HCT116 (cell line): ENCODE data around the gene KCNK3. TPM values are rescaled to one million over a fixed set of nuclear protein-coding genes. Genes with fewer than 3 reads are reported as not detected.

ENCODE experiments used
- ATAC-seq: fragments of 200-7000 bp; cut with Tn5 transposase; 2 replicates; pipeline ENCODE4 v1.9.1; 2020; ENCODE audit warnings: mild to moderate bottlenecking, moderate library complexity
- BruUV-seq: library from RNA; stranded (reverse); fragments of 400-500 nt; replicated peaks from 2 replicates; lab custom pipeline; 2021; lab: Mats Ljungman, UMichigan
- CTCF ChIA-PET: fragments of 300-600 bp; sonication (Branson Sonifier 250); formaldehyde crosslinking; loops from one replicate; lab custom pipeline; 2021; ENCODE audit warnings: antibody characterized with exemption; lab: Charles Lee
- POLR2A ChIA-PET: fragments of 300-600, 350-600 bp; sonication (Branson Sonifier 250); formaldehyde crosslinking; loops from one replicate; lab custom pipeline; 2021; ENCODE audit warnings: antibody characterized with exemption; lab: Charles Lee
- RAD21 ChIA-PET, 2 experiments: fragments of 300-600 bp; sonication (Branson Sonifier 250); formaldehyde crosslinking; loops; one replicate each; lab custom pipeline; 2023; ENCODE audit warnings: low total read pairs in 2 of 2; ENCODE audit not compliant: uncharacterized antibody in 2 of 2, unreplicated experiment in 2 of 2, low non-redundant PET in 1 of 2; lab: Charles Lee
- DNase-seq: peaks from one replicate; pipeline ENCODE4 v3.0.0-alpha.2; 2010; ENCODE audit warnings: low read depth, low spot score
- H2AFZ ChIP-seq: fragments of 200-600 bp; shearing (Covaris generic), sonication (generic); 2 replicates; pipeline ENCODE4 v1.6.1; 2017; ENCODE audit warnings: low read depth, mixed run types, mixed read lengths, antibody characterized with exemption, low read length; ENCODE audit not compliant: poor library complexity, severe bottlenecking
- H3K27ac ChIP-seq: 2 replicates; pipeline ENCODE4 v1.5.1; 2012; ENCODE audit warnings: low read depth, low read length
- H3K27me3 ChIP-seq: fragments of 200-600 bp; sonication (generic); 2 replicates; pipeline ENCODE4 v1.6.1; 2016; ENCODE audit warnings: mixed run types, low read length, mixed read lengths; ENCODE audit not compliant: insufficient read depth
- H3K36me3 ChIP-seq, 2 experiments: fragments of 200-500 bp in 1 of 2; fragments of 200-600 bp in 1 of 2; sonication (Bioruptor generic) in 1 of 2; sonication (generic) in 1 of 2; 2 replicates each; pipeline versions ENCODE4 v1.5.1 to v1.6.1; 2014 to 2016; ENCODE audit warnings: low read length in 2 of 2, inconsistent platforms in 1 of 2, mixed read lengths in 1 of 2, mixed run types in 1 of 2; ENCODE audit not compliant: insufficient read depth in 2 of 2, control insufficient read depth in 1 of 2
- H3K4me1 ChIP-seq, 2 experiments: fragments of 200-600 bp in 1 of 2; sonication (generic) in 1 of 2; 2 replicates each; pipeline versions ENCODE4 v1.5.1 to v1.6.1; 2012 to 2017; ENCODE audit warnings: low read length in 2 of 2, inconsistent platforms in 1 of 2, mild to moderate bottlenecking in 1 of 2, mixed read lengths in 1 of 2, mixed run types in 1 of 2, moderate library complexity in 1 of 2; ENCODE audit not compliant: insufficient read depth in 2 of 2, control insufficient read depth in 1 of 2
- H3K4me2 ChIP-seq: fragments of 200-600 bp; sonication (generic); 2 replicates; pipeline ENCODE4 v1.6.1; 2017; ENCODE audit warnings: mixed run types, low read length, mixed read lengths
- H3K4me3 ChIP-seq, 2 experiments: fragments of 200-600 bp in 1 of 2; sonication (generic) in 1 of 2; replicated peaks in 1 of 2; 2 replicates each; pipeline ENCODE4 v1.5.1; 2011 to 2016; ENCODE audit warnings: low read length in 2 of 2, control low read depth in 1 of 2, low read depth in 1 of 2, mild to moderate bottlenecking in 1 of 2, mixed read lengths in 1 of 2, mixed run types in 1 of 2
- H3K79me2 ChIP-seq: fragments of 200-600 bp; sonication (generic); 2 replicates; pipeline ENCODE4 v1.6.1; 2017; ENCODE audit warnings: mild to moderate bottlenecking, mixed run types, low read length, moderate library complexity, mixed read lengths; ENCODE audit not compliant: insufficient read depth
- H3K9ac ChIP-seq: fragments of 200-600 bp; sonication (generic); 2 replicates; pipeline ENCODE4 v1.6.1; 2016; ENCODE audit warnings: low read length, mixed read lengths
- H3K9me2 ChIP-seq: fragments of 200-600 bp; sonication (generic), shearing (Covaris generic); 2 replicates; pipeline ENCODE4 v1.6.1; 2017; ENCODE audit warnings: mixed run types, mild to moderate bottlenecking, moderate library complexity; ENCODE audit not compliant: insufficient read depth
- H3K9me3 ChIP-seq, 2 experiments: fragments of 200-500 bp in 1 of 2; fragments of 200-600 bp in 1 of 2; sonication (Bioruptor generic) in 1 of 2; sonication (generic) in 1 of 2; 2 replicates each; pipeline ENCODE4 v1.6.1; 2014 to 2017; ENCODE audit warnings: low read length in 2 of 2, mixed read lengths in 2 of 2, inconsistent platforms in 1 of 2, low read depth in 1 of 2, mild to moderate bottlenecking in 1 of 2, mixed run types in 1 of 2, moderate library complexity in 1 of 2; ENCODE audit not compliant: control insufficient read depth in 1 of 2, insufficient read depth in 1 of 2
- H4K20me1 ChIP-seq: fragments of 200-600 bp; sonication (generic), shearing (Covaris generic); 2 replicates; pipeline ENCODE4 v1.6.1; 2017; ENCODE audit warnings: mixed run types, mild to moderate bottlenecking, moderate library complexity; ENCODE audit not compliant: insufficient read depth
- CBX3 ChIP-seq: IDR thresholded peaks from 2 replicates; pipeline ENCODE4 v1.6.1; 2012; ENCODE audit warnings: low read depth
- EGR1 ChIP-seq: IDR thresholded peaks from 2 replicates; pipeline ENCODE4 v1.6.1; 2012; ENCODE audit warnings: low read depth
- EZH2phosphoT487 ChIP-seq: fragments of 200-600 bp; IDR thresholded peaks from 2 replicates; pipeline ENCODE4 v1.6.1; 2018; ENCODE audit warnings: antibody characterized with exemption, borderline replicate concordance
- FOSL1 ChIP-seq: IDR thresholded peaks from 2 replicates; pipeline ENCODE4 v1.6.1; 2012; ENCODE audit warnings: low read depth
- JUND ChIP-seq: IDR thresholded peaks from 2 replicates; pipeline ENCODE4 v1.6.1; 2012
- MAX ChIP-seq: IDR thresholded peaks from 2 replicates; pipeline ENCODE4 v1.6.1; 2012
- POLR2AphosphoS5 ChIP-seq: IDR thresholded peaks from 2 replicates; pipeline ENCODE4 v1.6.1; 2011; ENCODE audit warnings: mild to moderate bottlenecking, low read depth, low read length, moderate library complexity
- SP1 ChIP-seq: IDR thresholded peaks from 2 replicates; pipeline ENCODE4 v1.6.1; 2012; ENCODE audit warnings: low read depth
- TCF7L2 ChIP-seq: IDR thresholded peaks from 2 replicates; pipeline ENCODE4 v1.7.0; 2011; ENCODE audit warnings: borderline replicate concordance, inconsistent platforms; ENCODE audit not compliant: insufficient read depth, insufficient read length; ENCODE audit errors: extremely low read depth
- YY1 ChIP-seq: IDR thresholded peaks from 2 replicates; pipeline ENCODE4 v1.6.1; 2011; ENCODE audit warnings: low read length, low read depth, moderate library complexity, mild to moderate bottlenecking; ENCODE audit not compliant: insufficient replicate concordance; ENCODE audit errors: extremely low read depth
- ZFX ChIP-seq: fragments of 450-650 bp; IDR thresholded peaks from 2 replicates; pipeline ENCODE4 v1.6.1; 2017
- ZNF274 ChIP-seq: fragments of 200-500 bp; sonication (Bioruptor generic); IDR thresholded peaks from 2 replicates; pipeline ENCODE4 v1.6.1; 2014; ENCODE audit warnings: mild to moderate bottlenecking, low read depth, low read length, inconsistent platforms
- intact Hi-C: fragments of 100-400 bp; cut with micrococcal nuclease; formaldehyde crosslinking; loops from 2 replicates; pipeline ENCODE4 v1.10.0; 2022
- total RNA-seq: library from RNA; stranded (reverse); gene quantifications from one replicate; pipeline ENCODE4 v1.2.1, GENCODE V29; 2021; ENCODE audit not compliant: unreplicated experiment
- TF ChIP-seq, protein P1 (sequence below): IDR thresholded peaks from 2 replicates; pipeline ENCODE4 v1.6.1; 2012; ENCODE audit warnings: low read depth

The KCNK3 gene
- total RNA-seq, 1 experiment from 2014 or later = 0.71 TPM

DNA sequence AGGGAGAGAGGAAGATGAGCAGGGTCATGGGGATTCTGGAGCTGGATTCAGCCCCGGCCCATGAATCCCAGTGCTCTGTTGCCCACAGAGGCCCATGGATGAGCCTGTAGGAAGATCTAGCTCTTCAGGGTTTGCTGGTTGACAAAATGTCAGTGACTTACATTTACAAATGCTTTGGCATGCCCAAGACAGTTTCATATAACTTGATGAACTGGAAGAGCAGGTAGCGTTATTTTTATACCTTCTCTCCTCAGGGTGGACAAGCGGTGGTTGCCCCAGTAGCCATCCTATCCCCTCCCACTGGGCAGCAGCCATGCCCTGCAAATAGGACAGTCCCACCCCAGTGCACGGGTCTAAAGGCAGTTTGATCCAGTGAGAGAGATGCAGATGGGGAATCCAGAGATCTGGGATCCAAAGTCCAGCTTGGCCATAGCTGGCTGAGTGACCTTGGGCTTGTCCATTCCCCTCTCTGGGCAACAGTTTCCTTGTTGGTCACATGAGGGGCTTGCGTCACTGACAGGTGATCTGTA is 21.5 kb upstream of the KCNK3 start:
- RAD21 ChIA-PET = no interaction called here
- H2AFZ ChIP-seq = no peak overlapping the region
- peaks cover 0 to 14% of the 10 kb centered on the region in 2 experiments; a peak in 1 of 4 replicates for H3K4me1 ChIP-seq
- no peak overlapping the region for H3K9ac ChIP-seq
- ATAC-seq (no peak), DNase-seq (no peak)
- TF ChIP-seq, protein P1, sequence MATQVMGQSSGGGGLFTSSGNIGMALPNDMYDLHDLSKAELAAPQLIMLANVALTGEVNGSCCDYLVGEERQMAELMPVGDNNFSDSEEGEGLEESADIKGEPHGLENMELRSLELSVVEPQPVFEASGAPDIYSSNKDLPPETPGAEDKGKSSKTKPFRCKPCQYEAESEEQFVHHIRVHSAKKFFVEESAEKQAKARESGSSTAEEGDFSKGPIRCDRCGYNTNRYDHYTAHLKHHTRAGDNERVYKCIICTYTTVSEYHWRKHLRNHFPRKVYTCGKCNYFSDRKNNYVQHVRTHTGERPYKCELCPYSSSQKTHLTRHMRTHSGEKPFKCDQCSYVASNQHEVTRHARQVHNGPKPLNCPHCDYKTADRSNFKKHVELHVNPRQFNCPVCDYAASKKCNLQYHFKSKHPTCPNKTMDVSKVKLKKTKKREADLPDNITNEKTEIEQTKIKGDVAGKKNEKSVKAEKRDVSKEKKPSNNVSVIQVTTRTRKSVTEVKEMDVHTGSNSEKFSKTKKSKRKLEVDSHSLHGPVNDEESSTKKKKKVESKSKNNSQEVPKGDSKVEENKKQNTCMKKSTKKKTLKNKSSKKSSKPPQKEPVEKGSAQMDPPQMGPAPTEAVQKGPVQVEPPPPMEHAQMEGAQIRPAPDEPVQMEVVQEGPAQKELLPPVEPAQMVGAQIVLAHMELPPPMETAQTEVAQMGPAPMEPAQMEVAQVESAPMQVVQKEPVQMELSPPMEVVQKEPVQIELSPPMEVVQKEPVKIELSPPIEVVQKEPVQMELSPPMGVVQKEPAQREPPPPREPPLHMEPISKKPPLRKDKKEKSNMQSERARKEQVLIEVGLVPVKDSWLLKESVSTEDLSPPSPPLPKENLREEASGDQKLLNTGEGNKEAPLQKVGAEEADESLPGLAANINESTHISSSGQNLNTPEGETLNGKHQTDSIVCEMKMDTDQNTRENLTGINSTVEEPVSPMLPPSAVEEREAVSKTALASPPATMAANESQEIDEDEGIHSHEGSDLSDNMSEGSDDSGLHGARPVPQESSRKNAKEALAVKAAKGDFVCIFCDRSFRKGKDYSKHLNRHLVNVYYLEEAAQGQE = no peak
- TF ChIP-seq EGR1 (no peak), SP1 (no peak; the same call in 1 of the 2 replicates), EZH2phosphoT487 (no peak), CBX3 (no peak), YY1 (no peak), JUND (no peak), POLR2AphosphoS5 (no peak), MAX (no peak), ZNF274 (no peak), TCF7L2 (no peak), FOSL1 (no peak), ZFX (no peak)
- no TSS peak for BruUV-seq
- H3K4me3 ChIP-seq = no peak overlapping the region
- H3K27ac ChIP-seq = no peak overlapping the region
- no peaks in the 10 kb centered on the region for H3K9me3 ChIP-seq
- no peaks in the 10 kb centered on the region; the same call in 1 of the 2 replicates for H3K27me3 ChIP-seq
- H3K36me3 ChIP-seq = no peaks in the 10 kb centered on the region
- POLR2A ChIA-PET = no interaction called here
- H3K79me2 ChIP-seq = no peaks in the 10 kb centered on the region
- H3K4me2 ChIP-seq = no peak overlapping the region
- H4K20me1 ChIP-seq = no peaks in the 10 kb centered on the region
- no peaks in the 10 kb centered on the region for H3K9me2 ChIP-seq
- intact Hi-C loops = no loop called here
- CTCF ChIA-PET = no interaction called here
